Measurements from ENCODE around the gene CHL1.

CHL1 gene

GRCh38 chr3:267101-267500 is 70.5 kb downstream of the CHL1 start:
- H3K4me3 ChIP-seq (ENCODE audit: low read length) = no peak overlapping the region
- no peak for DNase-seq (ENCODE audit: low read depth, low spot score)

- no peak for DNase-seq (ENCODE audit: low read depth, low spot score)
- no peak overlapping the region for H3K4me3 ChIP-seq (ENCODE audit: low read length)
Observed at GRCh38 chr3:270688-271087, 74.1 kb downstream of the CHL1 start.

- no peak overlapping the region for H3K4me3 ChIP-seq (ENCODE audit: low read length)
- no peak for DNase-seq (ENCODE audit: low read depth, low spot score)
Observed at GRCh38 chr3:274927-275326, 78.4 kb downstream of the CHL1 start.

GRCh38 chr3:277873-278272 is 81.3 kb downstream of the CHL1 start:
- DNase-seq (ENCODE audit: low read depth, low spot score) = no peak
- no peak overlapping the region for H3K4me3 ChIP-seq (ENCODE audit: low read length)

- no peak for DNase-seq (ENCODE audit: low read depth, low spot score)
- no peak overlapping the region for H3K4me3 ChIP-seq (ENCODE audit: low read length)
Observed at GRCh38 chr3:278300-279064, 81.9 kb downstream of the CHL1 start.

- no peak overlapping the region for H3K4me3 ChIP-seq (ENCODE audit: low read length)
- DNase-seq (ENCODE audit: low read depth, low spot score) = no peak
Observed at GRCh38 chr3:279325-279724, 82.8 kb downstream of the CHL1 start.

- DNase-seq (ENCODE audit: low read depth, low spot score) = no peak
Observed at GRCh38 chr3:280681-281080, 84.1 kb downstream of the CHL1 start.

GRCh38 chr3:284322-284721 is 87.8 kb downstream of the CHL1 start:
- no peak overlapping the region for H3K4me3 ChIP-seq (ENCODE audit: low read length)
- no peak for DNase-seq (ENCODE audit: low read depth, low spot score)

More at GRCh38 chr3:280681-281080, 84.1 kb downstream of the CHL1 start:
- H3K4me3 ChIP-seq (ENCODE audit: low read length) = no peak overlapping the region

GRCh38 chr3:288417-288816 is 91.9 kb downstream of the CHL1 start:
- no peak for DNase-seq (ENCODE audit: low read depth, low spot score)

GRCh38 chr3:291028-291427 is 94.5 kb downstream of the CHL1 start:
- H3K4me3 ChIP-seq (ENCODE audit: low read length) = no peak overlapping the region
- no peak for DNase-seq (ENCODE audit: low read depth, low spot score)

More at GRCh38 chr3:288417-288816, 91.9 kb downstream of the CHL1 start:
- no peak overlapping the region for H3K4me3 ChIP-seq (ENCODE audit: low read length)

GRCh38 chr3:291646-292436 is 95.3 kb downstream of the CHL1 start:
- no peak for DNase-seq (ENCODE audit: low read depth, low spot score)
- no peak overlapping the region for H3K4me3 ChIP-seq (ENCODE audit: low read length)

- H3K4me3 ChIP-seq (ENCODE audit: low read length) = no peak overlapping the region
- no peak for DNase-seq (ENCODE audit: low read depth, low spot score)
Observed at GRCh38 chr3:294096-294495, 97.5 kb downstream of the CHL1 start.

- DNase-seq (ENCODE audit: low read depth, low spot score) = no peak
Observed at GRCh38 chr3:294581-294980, 98.0 kb downstream of the CHL1 start.

GRCh38 chr3:295166-295565 is 98.6 kb downstream of the CHL1 start:
- no peak overlapping the region for H3K4me3 ChIP-seq (ENCODE audit: low read length)
- no peak for DNase-seq (ENCODE audit: low read depth, low spot score)

More at GRCh38 chr3:294581-294980, 98.0 kb downstream of the CHL1 start:
- H3K4me3 ChIP-seq (ENCODE audit: low read length) = no peak overlapping the region

- no peak for DNase-seq (ENCODE audit: low read depth, low spot score)
- no peak overlapping the region for H3K4me3 ChIP-seq (ENCODE audit: low read length)
Observed at GRCh38 chr3:297585-297984, 101.0 kb downstream of the CHL1 start.

- DNase-seq (ENCODE audit: low read depth, low spot score) = no peak
Observed at GRCh38 chr3:299590-300301, 103.2 kb downstream of the CHL1 start.

GRCh38 chr3:307182-307581 is 110.6 kb downstream of the CHL1 start:
- H3K4me3 ChIP-seq (ENCODE audit: low read length) = no peak overlapping the region

More at GRCh38 chr3:299590-300301, 103.2 kb downstream of the CHL1 start:
- H3K4me3 ChIP-seq (ENCODE audit: low read length) = no peak overlapping the region

GRCh38 chr3:308597-309321 is 112.2 kb downstream of the CHL1 start:
- DNase-seq (ENCODE audit: low read depth, low spot score) = no peak

More at GRCh38 chr3:307182-307581, 110.6 kb downstream of the CHL1 start:
- no peak for DNase-seq (ENCODE audit: low read depth, low spot score)

GRCh38 chr3:312160-312733 is 115.7 kb downstream of the CHL1 start:
- no peak for DNase-seq (ENCODE audit: low read depth, low spot score)
- H3K4me3 ChIP-seq (ENCODE audit: low read length) = no peak overlapping the region

More at GRCh38 chr3:308597-309321, 112.2 kb downstream of the CHL1 start:
- no peak overlapping the region for H3K4me3 ChIP-seq (ENCODE audit: low read length)

All from Jurkat, Clone E6-1 (cell line).